NCI-H1694 (cell line): ENCODE results near the gene NELL1.
"Not testable (repeated sequence)": the region's sequence is repeated elsewhere in the genome, so short reads cannot be mapped to it uniquely, and the experiment has no call there.

Experiments
- DNase-seq: peaks from one replicate; lab custom pipeline; 2025; lab: John Stamatoyannopoulos, UW

The NELL1 gene

DNA sequence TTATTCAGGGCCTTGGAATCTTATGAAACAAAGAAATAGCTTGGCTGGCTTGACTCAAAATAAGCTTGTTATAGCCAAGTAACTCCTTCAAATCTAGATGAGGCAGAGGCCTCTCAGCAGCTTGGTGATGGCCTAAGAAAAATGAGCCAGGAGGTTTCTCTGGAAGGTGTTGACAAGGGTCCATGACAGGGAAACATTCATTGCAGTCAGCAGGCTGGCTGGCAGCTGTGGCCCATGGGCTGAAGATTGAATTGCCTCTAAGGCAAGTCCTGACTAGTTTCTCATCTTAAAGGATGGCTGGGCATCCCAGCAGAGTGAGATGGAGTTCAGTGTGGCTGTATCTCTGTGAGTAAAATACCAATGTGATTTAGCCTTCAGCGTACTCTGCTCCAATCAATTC lies 441.0 kb downstream of the NELL1 start:
- DNase-seq, result no peak

DNA sequence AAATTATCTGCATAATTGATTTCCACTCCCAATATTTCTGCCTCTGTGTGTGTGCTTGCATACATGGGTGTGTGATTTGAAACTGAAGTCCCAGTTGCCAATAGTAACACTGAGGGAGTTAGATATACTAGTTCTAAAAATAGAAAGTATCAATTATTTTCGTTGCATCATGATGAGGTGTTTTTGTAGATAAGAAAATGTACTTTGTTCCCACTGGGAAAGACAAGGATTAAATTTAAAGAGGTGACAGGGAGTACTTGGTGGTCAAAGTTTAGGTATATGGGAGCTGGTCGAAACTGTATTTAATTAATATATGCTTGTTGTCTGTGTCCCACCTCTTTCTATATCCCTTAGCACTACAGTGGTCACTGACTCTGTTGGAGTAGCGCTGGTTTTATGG lies 444.5 kb downstream of the NELL1 start:
- no peak for DNase-seq

DNA sequence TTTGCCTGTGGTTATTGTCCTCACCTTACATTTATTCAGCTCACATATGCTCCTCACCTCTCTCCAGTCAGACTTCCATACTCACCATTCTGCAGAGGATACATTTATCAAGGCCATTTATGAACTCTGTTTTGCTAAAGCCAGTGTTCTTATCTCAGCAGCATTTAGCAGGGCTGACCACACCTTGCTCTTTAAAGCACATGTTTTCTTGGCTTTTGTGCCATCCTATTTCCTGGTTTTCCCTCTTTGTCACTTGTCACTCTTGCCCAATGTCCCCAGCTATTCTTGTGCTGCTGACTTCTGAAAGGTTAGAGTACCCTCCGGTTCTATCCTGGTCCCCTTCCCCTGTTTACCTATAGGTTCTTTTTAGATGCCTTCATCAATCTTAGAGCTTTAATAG lies 446.6 kb downstream of the NELL1 start:
- DNase-seq, result no peak

DNA sequence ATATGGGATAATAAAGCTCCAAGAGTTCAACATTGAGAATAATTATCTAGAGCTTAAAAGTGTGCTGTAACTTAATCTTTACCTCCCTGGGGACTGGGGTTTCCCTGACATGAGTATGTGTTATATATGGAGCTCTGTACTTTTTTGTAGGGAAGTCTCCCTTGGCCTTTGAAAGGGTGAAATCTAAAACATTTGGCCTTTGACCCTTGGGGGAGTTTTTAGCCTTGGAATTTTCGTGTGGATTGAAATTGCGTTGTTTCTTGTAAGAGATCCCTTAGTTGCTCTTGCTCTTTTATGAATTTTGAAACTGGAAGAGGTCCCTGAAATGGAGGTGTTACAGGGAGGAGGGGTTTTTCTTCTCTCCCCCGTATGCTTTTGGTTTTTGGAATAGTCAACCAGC lies 450.0 kb downstream of the NELL1 start:
- no peak for DNase-seq

DNA sequence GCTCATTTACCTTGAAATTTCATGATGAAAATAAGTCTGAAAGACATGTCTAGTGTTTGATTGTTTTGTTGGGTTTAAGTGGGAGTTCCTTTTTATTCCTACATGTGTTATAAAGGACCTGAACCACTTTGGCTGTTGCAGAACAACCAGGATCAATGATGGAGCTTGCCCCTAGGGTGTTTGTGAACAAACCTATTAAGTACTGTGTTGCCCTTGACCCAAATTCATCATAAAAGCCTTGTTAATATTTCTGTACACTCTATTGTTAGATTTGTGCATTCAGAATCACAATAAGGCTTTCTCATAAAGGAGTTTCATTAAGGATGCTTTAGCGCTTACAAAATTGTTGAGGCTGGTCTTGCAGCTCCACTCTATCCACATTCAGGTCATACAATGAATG lies 452.6 kb downstream of the NELL1 start:
- no peak for DNase-seq

DNA sequence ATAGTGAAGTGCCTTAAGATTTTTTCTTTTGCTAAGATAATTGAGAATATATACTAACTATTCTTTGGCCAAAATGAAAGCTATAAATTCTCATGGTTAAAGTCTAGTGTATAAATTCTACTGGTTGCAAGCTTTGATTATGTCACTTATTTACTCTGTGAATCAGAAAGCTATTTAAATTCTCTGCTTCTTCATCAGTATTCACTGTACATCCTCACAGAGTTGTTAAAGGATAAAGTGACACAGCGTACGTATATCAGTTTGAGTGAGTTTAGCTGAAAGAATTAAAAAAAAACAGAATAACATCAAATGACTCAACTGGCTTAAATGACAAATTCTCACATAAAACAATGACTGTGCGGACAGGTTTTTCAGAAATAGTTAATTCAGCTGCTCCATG lies 453.1 kb downstream of the NELL1 start:
- DNase-seq, result no peak

DNA sequence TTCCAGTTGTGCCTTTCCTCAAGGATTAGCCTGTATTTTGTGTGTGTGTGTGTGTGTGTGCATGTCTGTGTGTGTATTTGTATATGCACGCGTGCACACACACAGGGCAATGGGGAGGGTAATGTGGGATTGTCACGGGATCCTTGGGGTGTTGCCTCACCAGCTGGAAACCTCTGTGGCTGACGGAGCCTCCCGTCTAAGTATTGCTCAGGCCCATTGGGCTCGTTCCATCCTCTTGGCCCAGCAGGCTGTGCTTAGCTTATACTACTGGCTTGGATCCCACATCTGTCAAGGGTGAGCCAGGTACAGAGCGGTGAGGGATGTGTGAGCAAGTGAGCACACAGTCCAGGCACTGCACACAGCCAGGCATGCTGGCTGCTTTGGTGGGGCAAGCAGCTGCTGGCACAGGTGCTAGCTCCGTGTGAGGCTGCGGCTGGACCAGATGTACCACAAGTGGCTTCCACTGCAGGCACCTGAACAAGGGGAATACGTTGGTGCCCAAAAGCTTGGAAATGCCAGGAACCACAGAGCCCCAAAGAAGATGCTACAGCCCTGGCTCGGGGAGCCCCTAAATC lies 462.8 kb downstream of the NELL1 start:
- DNase-seq, result no peak

DNA sequence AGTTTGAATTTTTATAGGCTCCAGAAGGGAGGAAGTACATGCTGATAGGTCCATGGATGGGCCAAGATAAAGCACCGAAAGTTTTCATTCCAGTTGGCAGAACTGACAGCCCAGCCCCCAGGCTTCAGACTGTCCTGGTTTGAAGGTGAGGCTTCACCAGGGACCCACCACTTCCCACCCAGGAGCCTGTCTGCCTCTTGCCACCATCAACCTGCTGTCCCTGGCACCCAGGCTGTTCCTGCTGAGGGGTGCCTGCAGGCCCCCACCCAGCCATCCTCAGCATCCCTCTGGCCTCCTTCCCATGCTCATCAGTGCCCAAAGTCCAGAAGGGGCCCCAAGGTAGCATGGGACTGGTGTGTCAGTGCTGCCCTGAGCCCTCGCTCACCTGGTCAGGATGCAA lies 463.9 kb downstream of the NELL1 start:
- DNase-seq, result no peak

DNA sequence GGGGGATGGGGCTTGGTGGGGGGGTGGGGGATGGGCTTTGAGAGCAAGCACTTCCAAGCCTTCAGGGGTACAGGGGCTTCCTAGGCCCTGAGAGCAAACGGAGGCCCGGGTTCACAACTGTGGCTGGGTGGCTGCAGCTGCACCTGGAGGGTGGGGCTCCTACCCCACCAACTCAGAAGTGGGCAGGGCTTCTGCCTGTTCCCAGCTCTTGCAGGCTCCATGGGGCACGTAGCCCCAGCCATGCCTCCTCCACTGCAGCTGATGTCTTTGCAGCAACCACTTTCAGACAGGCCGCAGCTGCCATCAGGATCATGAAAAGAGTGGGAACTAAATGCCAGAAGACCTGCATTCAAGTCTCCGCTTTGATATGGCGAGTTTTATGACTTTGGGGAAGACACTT lies 464.3 kb downstream of the NELL1 start:
- DNase-seq, result no peak

DNA sequence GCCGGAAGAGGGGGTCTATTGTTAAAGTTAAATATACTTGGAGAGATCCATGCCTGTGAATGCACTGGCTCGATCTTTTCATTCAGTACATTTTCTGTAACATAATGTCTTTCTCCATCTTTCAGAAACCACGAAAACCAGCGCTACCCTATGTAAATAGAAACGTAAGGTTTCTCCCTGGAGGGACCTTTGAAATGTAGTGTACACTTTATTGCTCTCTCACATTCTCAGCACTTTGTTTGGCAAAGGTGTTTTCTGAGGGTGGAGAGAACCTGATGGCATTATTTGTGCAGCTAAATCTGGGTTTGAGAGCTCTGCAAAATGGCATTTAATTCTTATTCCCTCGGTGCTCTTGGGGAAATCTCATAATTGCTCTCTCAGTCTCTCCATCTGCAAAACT lies 468.4 kb downstream of the NELL1 start:
- DNase-seq, result no peak

DNA sequence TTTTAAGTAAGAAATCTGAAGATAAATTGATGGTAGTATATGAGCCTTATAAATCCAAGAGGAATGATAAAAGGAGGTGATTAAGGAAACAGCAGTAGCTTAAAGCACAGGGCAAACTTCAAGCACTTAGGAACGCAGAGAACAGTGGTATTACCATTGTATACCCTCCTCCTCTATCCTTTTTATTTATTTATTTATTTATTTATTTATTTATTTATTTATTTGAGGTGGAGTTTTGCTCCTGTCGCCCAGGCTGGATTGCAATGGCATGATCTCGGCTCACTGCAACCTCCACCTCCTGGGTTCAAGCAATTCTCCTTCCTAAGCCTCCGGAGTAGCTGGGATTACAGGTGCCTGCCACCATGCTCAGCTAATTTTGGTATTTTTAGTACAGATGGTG lies 472.2 kb downstream of the NELL1 start:
- not testable (repeated sequence) for DNase-seq

DNA sequence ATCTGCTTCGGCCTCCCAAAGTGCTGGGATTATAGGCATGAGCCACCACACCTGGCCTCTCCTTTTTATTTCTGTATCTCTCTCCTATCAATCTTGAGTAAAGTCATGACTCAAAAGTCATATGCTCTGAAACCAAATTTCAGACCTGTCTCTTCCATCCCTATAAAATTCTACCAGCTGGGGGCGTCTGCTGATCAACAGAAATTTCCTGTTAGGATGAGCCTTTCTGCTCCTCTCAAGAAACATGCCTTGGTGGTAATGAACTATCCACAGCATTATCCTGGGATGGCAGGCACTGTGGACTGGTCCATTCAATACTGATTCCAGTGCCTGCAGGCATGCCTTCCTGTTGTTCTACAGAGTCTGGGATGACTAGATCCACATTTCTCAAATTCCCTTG lies 472.6 kb downstream of the NELL1 start:
- DNase-seq, result peak; percentile 21

DNA sequence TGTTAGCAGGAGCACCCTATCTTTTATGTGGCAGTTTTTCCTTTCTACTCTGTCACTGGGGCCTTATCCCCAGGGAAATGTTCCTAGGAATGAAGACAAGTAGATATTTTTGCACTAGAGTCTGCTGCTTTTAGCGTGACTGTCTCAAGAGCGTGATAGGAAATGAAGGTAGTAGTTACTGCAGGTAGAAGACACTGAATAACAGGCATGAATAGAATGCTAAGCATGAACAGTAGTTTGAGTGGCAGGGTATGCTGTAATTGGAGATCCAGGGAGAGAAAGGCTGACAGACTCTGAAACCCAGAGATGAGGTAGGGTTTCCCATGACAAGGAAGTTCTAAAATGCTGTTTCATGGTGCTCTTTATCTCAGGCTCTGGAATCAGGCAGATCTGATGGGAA lies 475.1 kb downstream of the NELL1 start:
- no peak for DNase-seq

DNA sequence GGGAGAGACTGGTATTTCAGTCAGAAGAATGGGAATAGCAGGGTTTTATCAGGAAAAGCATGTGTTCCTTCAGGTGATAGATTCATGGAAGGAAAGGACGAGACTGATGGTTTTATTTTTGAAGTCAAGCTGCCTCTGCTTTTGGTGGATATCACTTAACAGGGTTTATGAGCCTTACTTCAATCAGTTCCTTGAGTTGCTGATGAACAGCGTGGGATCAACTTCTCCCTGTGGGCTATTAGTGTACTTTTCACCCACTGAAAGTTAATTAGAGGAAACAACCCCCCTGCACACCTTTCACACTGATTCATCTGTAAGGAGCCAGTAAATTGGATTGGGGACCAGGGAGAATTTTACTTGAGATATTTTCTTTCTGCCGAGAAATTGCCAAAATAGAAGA lies 479.0 kb downstream of the NELL1 start:
- no peak for DNase-seq

DNA sequence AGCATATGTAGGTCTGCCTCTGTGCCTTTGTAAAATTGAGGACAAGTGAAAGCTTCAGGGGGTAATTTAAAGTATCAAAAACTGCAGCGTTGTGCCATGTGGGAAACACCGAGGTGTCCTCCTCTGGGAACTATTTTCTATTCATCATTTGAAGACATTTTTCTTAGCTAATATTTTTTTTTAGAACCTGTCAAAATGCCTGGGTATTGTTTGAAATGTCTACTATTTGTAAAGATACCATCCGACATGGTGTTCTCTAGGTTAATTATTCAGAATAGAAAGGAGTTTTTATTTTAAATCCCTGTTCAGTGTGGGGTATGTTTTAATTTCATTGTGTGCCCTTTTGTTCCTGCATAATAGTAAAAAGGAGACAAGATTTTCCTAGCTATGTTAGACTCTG lies 490.8 kb downstream of the NELL1 start:
- no peak for DNase-seq

DNA sequence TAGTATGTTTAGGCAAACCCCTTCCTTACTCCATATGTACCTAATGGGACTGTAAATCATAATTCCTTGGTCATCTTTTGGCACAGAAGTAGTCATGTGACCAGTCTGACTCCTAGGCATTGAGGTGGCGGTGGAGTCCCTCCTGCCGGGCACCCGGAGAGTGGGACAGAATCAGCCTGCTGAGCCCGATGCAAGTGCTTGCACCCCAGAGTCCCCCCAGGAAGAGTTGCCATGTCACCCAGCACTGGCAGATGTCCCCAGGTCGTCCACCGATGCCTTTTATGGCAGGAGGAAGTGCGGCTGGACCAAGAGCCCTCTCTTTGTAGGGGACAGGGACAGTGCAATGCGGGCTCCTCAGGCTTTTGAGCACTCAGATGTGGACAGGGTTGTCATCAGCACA lies 500.3 kb downstream of the NELL1 start:
- DNase-seq, result no peak

DNA sequence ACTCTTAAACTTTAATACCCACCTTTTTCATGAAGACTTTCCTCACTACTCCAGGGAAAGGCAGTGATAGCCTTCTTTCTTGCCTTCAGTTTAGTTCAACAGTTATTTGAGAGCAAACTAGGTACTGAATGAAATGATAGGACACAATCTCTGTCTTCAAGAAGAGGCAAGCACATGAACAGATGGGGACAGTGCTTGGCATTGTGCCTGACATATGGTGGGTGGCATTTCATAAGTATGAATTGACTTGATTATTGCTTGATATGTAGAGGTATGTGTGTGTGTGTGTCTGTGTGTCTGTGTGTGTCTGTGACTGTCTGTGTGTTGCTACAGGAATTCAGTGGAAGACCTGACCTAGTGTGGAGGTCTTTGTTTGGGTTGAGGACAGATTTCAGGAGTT lies 504.1 kb downstream of the NELL1 start:
- peak; percentile 37 for DNase-seq

DNA sequence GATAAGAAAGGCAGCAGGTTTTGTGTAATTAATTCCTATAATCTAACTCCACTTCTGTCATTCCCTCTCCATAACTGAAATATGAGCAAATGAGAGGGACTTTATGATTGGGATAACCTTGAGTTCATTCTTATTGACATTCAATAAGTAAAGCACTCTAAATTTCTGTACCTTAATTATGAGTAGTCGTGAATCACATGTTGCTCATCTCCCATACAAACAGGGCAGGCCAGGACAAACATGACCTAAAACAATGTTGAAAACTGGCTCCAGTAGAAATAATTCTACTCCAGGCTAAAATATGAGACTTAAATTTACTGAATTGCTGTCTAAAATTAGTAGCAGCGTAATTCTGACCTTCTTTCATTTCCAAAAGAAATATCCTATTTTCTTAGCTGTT lies 505.4 kb downstream of the NELL1 start:
- DNase-seq, result no peak

DNA sequence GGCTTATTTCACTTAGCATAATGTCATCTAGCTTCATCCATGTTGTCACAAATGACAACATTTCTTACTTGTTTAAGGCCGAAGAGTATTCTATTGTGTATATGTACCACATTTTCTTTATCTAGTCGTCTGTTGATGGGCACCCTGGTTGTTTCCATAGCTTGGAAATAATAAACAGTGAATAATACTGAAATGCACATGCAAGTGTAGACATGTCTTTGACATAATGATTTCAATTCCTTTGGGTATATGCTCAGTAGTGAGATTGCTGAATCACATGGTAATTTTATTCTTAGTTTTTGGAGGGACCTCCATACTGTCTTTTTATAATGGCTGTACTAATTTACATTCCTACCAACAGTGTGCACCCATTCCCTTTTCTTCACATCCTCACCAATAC lies 508.0 kb downstream of the NELL1 start:
- no peak for DNase-seq

DNA sequence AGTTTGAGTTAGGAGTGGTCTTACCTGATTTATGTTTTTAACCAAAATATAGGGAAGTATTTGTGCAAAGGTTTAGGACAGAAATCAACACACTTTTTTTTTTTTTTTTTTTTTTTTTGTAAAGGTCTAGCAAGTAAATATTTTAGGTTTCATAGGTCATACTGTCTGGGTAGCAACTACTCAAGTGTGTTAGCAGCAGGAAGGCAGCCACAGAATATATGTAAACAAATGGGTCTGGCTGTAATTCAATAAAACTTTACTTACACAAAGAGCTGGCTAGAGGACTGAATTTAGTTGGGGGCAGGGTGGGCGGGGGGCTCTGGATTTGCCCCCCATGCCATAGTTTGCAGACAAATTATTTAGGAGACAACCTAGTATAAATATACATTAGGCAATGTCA lies 510.4 kb downstream of the NELL1 start:
- no peak for DNase-seq

DNA sequence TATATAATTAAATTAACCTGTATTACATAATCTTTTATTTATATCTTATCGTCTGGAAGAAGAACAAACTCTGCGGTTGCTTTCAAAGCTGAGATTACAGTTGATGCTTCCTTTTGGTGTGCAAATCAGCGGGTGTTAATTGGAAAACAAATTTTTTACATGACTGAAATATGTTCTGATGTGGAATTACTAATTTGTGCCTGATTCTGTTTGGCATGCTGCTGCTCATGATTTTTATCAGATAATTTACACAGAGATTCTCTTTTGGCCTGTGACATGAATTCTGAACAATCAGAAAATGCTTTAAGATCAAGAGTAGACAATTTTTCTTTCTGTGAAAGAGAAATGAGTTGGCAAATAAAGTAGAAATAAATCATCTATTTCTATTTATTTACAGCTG lies 510.8 kb downstream of the NELL1 start:
- no peak for DNase-seq

DNA sequence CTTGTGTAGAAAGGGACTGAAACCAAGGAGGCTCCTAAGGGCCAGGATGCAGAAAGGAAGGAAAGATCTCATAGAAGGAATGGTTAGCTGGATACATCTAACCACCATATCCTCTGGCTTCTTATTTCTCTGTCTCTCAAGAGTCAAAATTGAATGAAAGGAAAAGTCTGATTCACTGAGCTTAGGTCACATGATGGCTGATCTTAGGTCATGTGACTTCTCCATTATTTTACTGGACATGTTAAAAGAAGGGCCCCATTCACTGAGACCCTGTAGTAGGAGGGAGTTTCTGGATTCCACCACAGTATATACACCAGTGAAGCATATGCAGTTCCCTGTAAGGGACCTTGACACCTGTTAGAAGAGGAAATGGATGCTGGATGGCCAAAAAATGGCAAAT lies 516.6 kb downstream of the NELL1 start:
- DNase-seq, result no peak

DNA sequence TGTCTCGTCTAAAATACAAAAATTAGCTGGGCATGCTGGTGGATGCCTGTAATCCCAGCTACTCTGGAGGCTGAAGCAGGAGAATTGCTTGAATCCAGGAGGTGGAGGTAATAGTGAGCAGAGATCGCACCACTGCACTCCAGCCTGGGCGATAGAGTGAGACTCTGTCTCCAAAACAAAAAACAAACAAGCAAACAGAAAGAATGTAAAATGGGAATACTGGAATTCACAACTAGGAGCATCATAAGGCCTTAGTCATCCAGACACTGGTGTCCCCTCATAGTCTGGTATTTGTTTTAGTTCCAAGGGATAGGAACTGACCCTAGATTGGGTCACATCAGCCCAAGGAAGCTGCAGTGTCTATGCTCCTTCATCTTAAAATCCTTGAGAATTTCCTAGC lies 520.8 kb downstream of the NELL1 start:
- no peak for DNase-seq

DNA sequence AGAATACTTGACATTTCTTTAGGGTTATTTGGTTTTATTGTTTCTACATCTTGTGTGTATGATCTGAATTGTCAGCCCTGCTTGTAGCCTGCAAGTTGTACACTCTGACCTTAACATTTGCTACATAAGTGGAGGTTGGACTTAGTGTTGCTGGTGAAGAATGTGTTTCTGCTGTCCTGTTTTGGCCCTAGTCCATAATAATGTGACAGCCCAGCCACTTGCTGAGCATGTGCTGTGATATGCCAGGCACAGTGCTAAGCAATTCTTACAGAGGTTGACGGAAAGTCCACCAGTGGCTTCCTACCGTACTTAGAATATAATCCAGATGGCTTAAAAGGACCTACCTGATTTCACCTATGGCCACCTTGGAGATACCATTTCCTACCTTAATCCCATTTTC lies 526.6 kb downstream of the NELL1 start:
- no peak for DNase-seq

DNA sequence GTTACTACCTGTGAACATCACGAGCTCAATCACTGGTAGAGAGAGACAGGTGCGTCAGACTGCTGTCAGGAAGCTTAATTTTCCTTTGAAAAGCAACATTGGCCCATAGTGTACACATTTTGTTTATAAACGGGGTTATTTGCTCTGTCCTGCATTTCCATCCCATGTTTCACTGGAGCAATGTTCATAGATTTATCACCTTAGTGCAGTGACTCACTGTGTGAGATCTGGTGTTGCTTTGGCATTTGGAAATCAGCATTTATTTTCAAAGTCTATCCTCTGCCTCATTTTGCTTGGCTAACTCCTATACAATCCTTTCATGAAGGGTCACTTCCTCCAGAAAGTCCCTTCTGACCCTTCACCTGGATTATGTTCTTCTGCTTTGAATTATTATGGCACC lies 529.1 kb downstream of the NELL1 start:
- DNase-seq, result no peak
